HepG2 (cell line): Measurements from ENCODE around the gene C19orf44. TPM values are rescaled to one million over a fixed set of nuclear protein-coding genes. Genes with fewer than 3 reads are reported as not detected.

Experiments used
- CCDC6 ChIP-seq: sonication (generic); formaldehyde crosslinking; IDR thresholded peaks from 2 replicates; pipeline ENCODE4 v1.8.1; 2022; ENCODE audit warnings: mild to moderate bottlenecking, missing genetic modification reagents, moderate library complexity
- CENPT ChIP-seq: sonication (generic); formaldehyde crosslinking; IDR thresholded peaks from 2 replicates; pipeline ENCODE4 v1.8.0; 2022; ENCODE audit warnings: low read depth, mild to moderate bottlenecking, moderate library complexity, missing genetic modification reagents
- HDAC2 ChIP-seq: sonication (generic); formaldehyde crosslinking; IDR thresholded peaks from 2 replicates; pipeline ENCODE4 v1.4.0; 2020; ENCODE audit warnings: missing genetic modification reagents
- MAFG ChIP-seq: sonication (generic); formaldehyde crosslinking; IDR thresholded peaks from 2 replicates; pipeline ENCODE4 v1.5.1; 2020; ENCODE audit warnings: mild to moderate bottlenecking, missing genetic modification reagents
- NFKB2 ChIP-seq: sonication (generic); formaldehyde crosslinking; IDR thresholded peaks from 2 replicates; pipeline ENCODE4 v1.4.0; 2020; ENCODE audit warnings: missing genetic modification reagents, borderline replicate concordance
- NR2F1 ChIP-seq, 2 experiments: fragments of 450-650 bp in 1 of 2; formaldehyde crosslinking in 1 of 2; IDR thresholded peaks; 2 replicates each; pipeline versions ENCODE4 v1.5.0 to v1.6.1; 2016 to 2020; ENCODE audit warnings: mild to moderate bottlenecking in 1 of 2, missing compliant biosample characterization in 1 of 2, missing genetic modification reagents in 1 of 2, moderate library complexity in 1 of 2
- RFXAP ChIP-seq: sonication (generic); formaldehyde crosslinking; IDR thresholded peaks from 2 replicates; pipeline ENCODE4 v1.4.0; 2020; ENCODE audit warnings: missing genetic modification reagents, borderline replicate concordance
- SETDB1 ChIP-seq: sonication (generic); formaldehyde crosslinking; IDR thresholded peaks from 2 replicates; pipeline ENCODE4 v1.5.1; 2020; ENCODE audit warnings: missing genetic modification reagents, mild to moderate bottlenecking, borderline replicate concordance
- SP5 ChIP-seq: IDR thresholded peaks from 2 replicates; pipeline ENCODE4 v1.6.1; 2016; ENCODE audit warnings: low read depth, borderline replicate concordance
- ZFP36L2 ChIP-seq: sonication (generic); formaldehyde crosslinking; IDR thresholded peaks from 2 replicates; pipeline ENCODE4 v1.4.0; 2020; ENCODE audit warnings: missing genetic modification reagents
- ZFP37 ChIP-seq: sonication (generic); formaldehyde crosslinking; IDR thresholded peaks from 2 replicates; pipeline ENCODE4 v1.4.0; 2020; ENCODE audit warnings: missing genetic modification reagents, borderline replicate concordance
- ZNF33A ChIP-seq: sonication (generic); formaldehyde crosslinking; IDR thresholded peaks from 2 replicates; pipeline ENCODE4 v1.5.1; 2020; ENCODE audit warnings: missing genetic modification reagents, mild to moderate bottlenecking, moderate library complexity, borderline replicate concordance
- ZNF546 ChIP-seq: sonication (generic); formaldehyde crosslinking; conservative IDR thresholded peaks from 2 replicates; pipeline ENCODE4 v1.8.1; 2023; ENCODE audit warnings: mild to moderate bottlenecking, missing genetic modification reagents
- ZNF678 ChIP-seq: sonication (generic); formaldehyde crosslinking; IDR thresholded peaks from 2 replicates; pipeline ENCODE4 v1.4.0; 2020; ENCODE audit warnings: mild to moderate bottlenecking, missing genetic modification reagents
- polyA plus RNA-seq, 8 experiments: library from polyadenylated mRNA; depleted of rRNA in 3 of 8; stranded (reverse) in 7 of 8; unstranded in 1 of 8; fragments of >200 nt; fragmentation: Illumina TruSeq in 4 of 8; extraction: Trizol in 4 of 8; gene quantifications; 2 replicates each; pipeline versions ENCODE4 v1.2.1 to v1.2.3, GENCODE V29; 2011 to 2016; ENCODE audit warnings: low read depth in 4 of 8, missing spikeins in 1 of 8, mixed read lengths in 1 of 8; ENCODE audit not compliant: insufficient read depth in 1 of 8
- total RNA-seq, 5 experiments: library from RNA; depleted of rRNA; stranded (reverse); fragments of >200 nt; fragmentation: Illumina TruSeq; extraction: Trizol; gene quantifications; 2 replicates each; pipeline ENCODE4 v1.2.3, GENCODE V29; 2016; ENCODE audit warnings: low read depth in 1 of 5
- TF ChIP-seq, protein P1 (sequence below): sonication (generic); formaldehyde crosslinking; conservative IDR thresholded peaks from 2 replicates; pipeline ENCODE4 v1.8.0; 2022; ENCODE audit warnings: mild to moderate bottlenecking, moderate library complexity, missing genetic modification reagents
- TF ChIP-seq, protein P2 (sequence below): sonication (generic); formaldehyde crosslinking; IDR thresholded peaks from 2 replicates; pipeline ENCODE4 v1.4.0; 2020; ENCODE audit warnings: missing genetic modification reagents
- TF ChIP-seq, protein P3 (sequence below): sonication (generic); formaldehyde crosslinking; IDR thresholded peaks from 2 replicates; pipeline ENCODE4 v1.4.0; 2020; ENCODE audit warnings: missing genetic modification reagents, low read depth, mild to moderate bottlenecking, borderline replicate concordance
- TF ChIP-seq, protein P4 (sequence below): sonication (generic); formaldehyde crosslinking; IDR thresholded peaks from 2 replicates; pipeline ENCODE4 v1.4.0; 2020; ENCODE audit warnings: mild to moderate bottlenecking, low read depth, missing genetic modification reagents

Gene C19orf44
- total and polyA plus RNA-seq, 2 of the 13 experiments (the other 11 are each of a cell fraction or from before 2014, with no cell fraction given) = 3.2 to 4.3 TPM

DNA sequence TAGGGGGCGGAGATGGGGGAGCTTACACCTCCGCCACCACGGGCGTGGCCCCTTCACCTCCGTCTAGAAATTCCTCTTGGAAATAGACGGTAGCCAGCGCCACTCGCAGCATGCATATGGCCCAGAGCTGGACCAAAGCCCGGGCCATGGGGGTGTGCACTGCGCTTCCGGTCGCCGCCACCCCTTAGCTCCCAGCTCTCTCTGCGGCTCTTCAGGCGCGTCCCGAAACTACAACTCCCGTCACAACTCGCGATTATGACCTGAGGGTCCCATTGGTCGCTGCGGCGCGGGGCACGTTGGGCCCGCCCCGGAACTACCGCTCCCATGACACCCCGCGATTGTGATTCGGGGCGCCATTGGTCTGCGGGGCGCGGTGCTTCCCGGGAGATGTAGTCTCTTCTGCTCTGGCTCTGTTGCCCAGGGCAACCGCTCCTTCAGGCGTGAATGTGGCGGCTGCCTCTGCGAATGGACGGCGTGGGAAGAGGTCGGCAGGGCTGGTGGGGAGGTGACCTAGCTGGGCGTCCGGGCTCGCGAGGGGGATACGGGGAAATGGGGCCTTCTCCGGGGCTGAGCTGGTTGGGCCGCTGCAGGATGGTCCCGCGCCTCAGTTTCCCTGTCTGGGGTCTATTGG, at the start of gene C19orf44, which contains the start of gene CALR3 (continued):
- TF ChIP-seq CENPT (CRISPR knock-in tag) (no peak), CCDC6 (CRISPR knock-in tag) (0 out of 2 replicates have a peak, but pooled peaks have one; percentile 4), NR2F1 (CRISPR knock-in tag; IDR thresholded peaks at IDR 0.05) (no peak), ZNF678 (CRISPR knock-in tag) (no peak), SETDB1 (no peak), ZNF33A (CRISPR knock-in tag) (no peak), ZFP36L2 (CRISPR knock-in tag) (no peak), ZFP37 (CRISPR knock-in tag) (no peak), NFKB2 (CRISPR knock-in tag) (no peak; the same call in 1 of the 2 replicates), RFXAP (CRISPR knock-in tag) (peak; percentile 79; the same call in 1 of the 2 replicates), ZNF546 (CRISPR knock-in tag) (no peak), MAFG (CRISPR knock-in tag) (no peak), SP5 (CRISPR knock-in tag) (no peak), HDAC2 (CRISPR knock-in tag) (peak; percentile 53)
- TF ChIP-seq, protein P1, sequence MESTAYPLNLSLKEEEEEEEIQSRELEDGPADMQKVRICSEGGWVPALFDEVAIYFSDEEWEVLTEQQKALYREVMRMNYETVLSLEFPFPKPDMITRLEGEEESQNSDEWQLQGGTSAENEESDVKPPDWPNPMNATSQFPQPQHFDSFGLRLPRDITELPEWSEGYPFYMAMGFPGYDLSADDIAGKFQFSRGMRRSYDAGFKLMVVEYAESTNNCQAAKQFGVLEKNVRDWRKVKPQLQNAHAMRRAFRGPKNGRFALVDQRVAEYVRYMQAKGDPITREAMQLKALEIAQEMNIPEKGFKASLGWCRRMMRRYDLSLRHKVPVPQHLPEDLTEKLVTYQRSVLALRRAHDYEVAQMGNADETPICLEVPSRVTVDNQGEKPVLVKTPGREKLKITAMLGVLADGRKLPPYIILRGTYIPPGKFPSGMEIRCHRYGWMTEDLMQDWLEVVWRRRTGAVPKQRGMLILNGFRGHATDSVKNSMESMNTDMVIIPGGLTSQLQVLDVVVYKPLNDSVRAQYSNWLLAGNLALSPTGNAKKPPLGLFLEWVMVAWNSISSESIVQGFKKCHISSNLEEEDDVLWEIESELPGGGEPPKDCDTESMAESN (CRISPR knock-in tag) = peak; percentile 82
- TF ChIP-seq, protein P2, sequence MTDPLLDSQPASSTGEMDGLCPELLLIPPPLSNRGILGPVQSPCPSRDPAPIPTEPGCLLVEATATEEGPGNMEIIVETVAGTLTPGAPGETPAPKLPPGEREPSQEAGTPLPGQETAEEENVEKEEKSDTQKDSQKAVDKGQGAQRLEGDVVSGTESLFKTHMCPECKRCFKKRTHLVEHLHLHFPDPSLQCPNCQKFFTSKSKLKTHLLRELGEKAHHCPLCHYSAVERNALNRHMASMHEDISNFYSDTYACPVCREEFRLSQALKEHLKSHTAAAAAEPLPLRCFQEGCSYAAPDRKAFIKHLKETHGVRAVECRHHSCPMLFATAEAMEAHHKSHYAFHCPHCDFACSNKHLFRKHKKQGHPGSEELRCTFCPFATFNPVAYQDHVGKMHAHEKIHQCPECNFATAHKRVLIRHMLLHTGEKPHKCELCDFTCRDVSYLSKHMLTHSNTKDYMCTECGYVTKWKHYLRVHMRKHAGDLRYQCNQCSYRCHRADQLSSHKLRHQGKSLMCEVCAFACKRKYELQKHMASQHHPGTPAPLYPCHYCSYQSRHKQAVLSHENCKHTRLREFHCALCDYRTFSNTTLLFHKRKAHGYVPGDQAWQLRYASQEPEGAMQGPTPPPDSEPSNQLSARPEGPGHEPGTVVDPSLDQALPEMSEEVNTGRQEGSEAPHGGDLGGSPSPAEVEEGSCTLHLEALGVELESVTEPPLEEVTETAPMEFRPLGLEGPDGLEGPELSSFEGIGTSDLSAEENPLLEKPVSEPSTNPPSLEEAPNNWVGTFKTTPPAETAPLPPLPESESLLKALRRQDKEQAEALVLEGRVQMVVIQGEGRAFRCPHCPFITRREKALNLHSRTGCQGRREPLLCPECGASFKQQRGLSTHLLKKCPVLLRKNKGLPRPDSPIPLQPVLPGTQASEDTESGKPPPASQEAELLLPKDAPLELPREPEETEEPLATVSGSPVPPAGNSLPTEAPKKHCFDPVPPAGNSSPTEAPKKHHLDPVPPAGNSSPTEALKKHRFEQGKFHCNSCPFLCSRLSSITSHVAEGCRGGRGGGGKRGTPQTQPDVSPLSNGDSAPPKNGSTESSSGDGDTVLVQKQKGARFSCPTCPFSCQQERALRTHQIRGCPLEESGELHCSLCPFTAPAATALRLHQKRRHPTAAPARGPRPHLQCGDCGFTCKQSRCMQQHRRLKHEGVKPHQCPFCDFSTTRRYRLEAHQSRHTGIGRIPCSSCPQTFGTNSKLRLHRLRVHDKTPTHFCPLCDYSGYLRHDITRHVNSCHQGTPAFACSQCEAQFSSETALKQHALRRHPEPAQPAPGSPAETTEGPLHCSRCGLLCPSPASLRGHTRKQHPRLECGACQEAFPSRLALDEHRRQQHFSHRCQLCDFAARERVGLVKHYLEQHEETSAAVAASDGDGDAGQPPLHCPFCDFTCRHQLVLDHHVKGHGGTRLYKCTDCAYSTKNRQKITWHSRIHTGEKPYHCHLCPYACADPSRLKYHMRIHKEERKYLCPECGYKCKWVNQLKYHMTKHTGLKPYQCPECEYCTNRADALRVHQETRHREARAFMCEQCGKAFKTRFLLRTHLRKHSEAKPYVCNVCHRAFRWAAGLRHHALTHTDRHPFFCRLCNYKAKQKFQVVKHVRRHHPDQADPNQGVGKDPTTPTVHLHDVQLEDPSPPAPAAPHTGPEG (CRISPR knock-in tag) = 0 out of 2 replicates have a peak, but pooled peaks have one; percentile 10
- TF ChIP-seq, protein P3, sequence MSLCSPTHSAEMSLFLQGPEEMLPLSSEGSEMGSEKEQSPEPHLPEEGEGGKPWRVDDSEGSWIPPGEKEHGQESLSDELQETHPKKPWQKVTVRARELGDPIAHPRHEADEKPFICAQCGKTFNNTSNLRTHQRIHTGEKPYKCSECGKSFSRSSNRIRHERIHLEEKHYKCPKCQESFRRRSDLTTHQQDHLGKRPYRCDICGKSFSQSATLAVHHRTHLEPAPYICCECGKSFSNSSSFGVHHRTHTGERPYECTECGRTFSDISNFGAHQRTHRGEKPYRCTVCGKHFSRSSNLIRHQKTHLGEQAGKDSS (CRISPR knock-in tag) = peak; percentile 44; the same call in 1 of the 2 replicates
- TF ChIP-seq, protein P4, sequence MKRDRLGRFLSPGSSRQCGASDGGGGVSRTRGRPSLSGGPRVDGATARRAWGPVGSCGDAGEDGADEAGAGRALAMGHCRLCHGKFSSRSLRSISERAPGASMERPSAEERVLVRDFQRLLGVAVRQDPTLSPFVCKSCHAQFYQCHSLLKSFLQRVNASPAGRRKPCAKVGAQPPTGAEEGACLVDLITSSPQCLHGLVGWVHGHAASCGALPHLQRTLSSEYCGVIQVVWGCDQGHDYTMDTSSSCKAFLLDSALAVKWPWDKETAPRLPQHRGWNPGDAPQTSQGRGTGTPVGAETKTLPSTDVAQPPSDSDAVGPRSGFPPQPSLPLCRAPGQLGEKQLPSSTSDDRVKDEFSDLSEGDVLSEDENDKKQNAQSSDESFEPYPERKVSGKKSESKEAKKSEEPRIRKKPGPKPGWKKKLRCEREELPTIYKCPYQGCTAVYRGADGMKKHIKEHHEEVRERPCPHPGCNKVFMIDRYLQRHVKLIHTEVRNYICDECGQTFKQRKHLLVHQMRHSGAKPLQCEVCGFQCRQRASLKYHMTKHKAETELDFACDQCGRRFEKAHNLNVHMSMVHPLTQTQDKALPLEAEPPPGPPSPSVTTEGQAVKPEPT (CRISPR knock-in tag) = no peak
